Suprapubic skin (tissue), 4 donors: Measurements from ENCODE around the gene MFAP3. TPM values are rescaled to one million over a fixed set of nuclear protein-coding genes. Genes with fewer than 3 reads are reported as not detected.

Experiments used
- DNase-seq, 2 donors: peaks; one replicate each; pipeline ENCODE4 v3.0.0-alpha.2; 2019; ENCODE audit warnings: low spot score in 2 of 2
- H3K27ac ChIP-seq: fragments of 200-600 bp; sonication (generic); one replicate; pipeline ENCODE4 v1.5.1; 2019
- H3K27me3 ChIP-seq: fragments of 200-600 bp; sonication (generic); one replicate; pipeline ENCODE4 v1.5.1; 2019
- H3K36me3 ChIP-seq: fragments of 200-600 bp; sonication (generic); one replicate; pipeline ENCODE4 v1.5.1; 2019
- H3K4me1 ChIP-seq: fragments of 200-600 bp; sonication (generic); one replicate; pipeline ENCODE4 v1.5.1; 2019
- H3K4me3 ChIP-seq: fragments of 200-600 bp; sonication (generic); one replicate; pipeline ENCODE4 v1.5.1; 2019; ENCODE audit warnings: mild to moderate bottlenecking
- H3K9me3 ChIP-seq: fragments of 200-600 bp; sonication (generic); one replicate; pipeline ENCODE4 v1.5.1; 2019
- EP300 ChIP-seq: sonication (generic); formaldehyde crosslinking; IDR thresholded peaks from one replicate; pipeline ENCODE4 v1.6.1; 2017; ENCODE audit warnings: antibody characterized with exemption
- POLR2A ChIP-seq, 2 donors: fragments of 450-650 bp; IDR thresholded peaks; one replicate each; pipeline ENCODE4 v1.6.1; 2017; ENCODE audit warnings: antibody characterized with exemption in 2 of 2, mild to moderate bottlenecking in 2 of 2, moderate library complexity in 2 of 2
- POLR2AphosphoS5 ChIP-seq, 3 donors: sonication (generic); formaldehyde crosslinking; IDR thresholded peaks; one replicate each; pipeline ENCODE4 v1.6.1; 2017; ENCODE audit warnings: antibody characterized with exemption in 3 of 3
- WGBS: methylation state at CpG from one replicate; pipeline ENCODE4 v1.1.5; 2018; 5-methylcytosine and 5-hydroxymethylcytosine counted together
- total RNA-seq, 4 donors: library from RNA; depleted of rRNA; stranded (reverse); fragments of >200 nt; gene quantifications; one replicate each; pipeline ENCODE4 v1.1.0, GENCODE V29; 2016
- TF ChIP-seq, protein P1 (sequence below), 2 donors: fragments of 200-600 bp in 1 of 2; fragments of 450-650 bp in 1 of 2; sonication (generic) in 1 of 2; IDR thresholded peaks; one replicate each; pipeline ENCODE4 v1.5.1; 2016 to 2019; ENCODE audit warnings: antibody characterized with exemption in 2 of 2, mild to moderate bottlenecking in 1 of 2, moderate library complexity in 1 of 2

Gene MFAP3
- total RNA-seq, 4 donors from 2014 or later, result 32.9 to 48.4 (median 39.9) TPM

GRCh38 chr5:154039458-154039829, 677 bp downstream of the MFAP3 start:
- DNase-seq, result no peak
- no peaks in the 10 kb centered on the region for H3K27me3 ChIP-seq
- peak overlapping the region; percentile 56 for H3K4me3 ChIP-seq
- peaks cover 44% of the 10 kb centered on the region for H3K4me1 ChIP-seq
- WGBS, result 16% methylated on average over 1 of the region's 1 CpG
- TF ChIP-seq, protein P1, sequence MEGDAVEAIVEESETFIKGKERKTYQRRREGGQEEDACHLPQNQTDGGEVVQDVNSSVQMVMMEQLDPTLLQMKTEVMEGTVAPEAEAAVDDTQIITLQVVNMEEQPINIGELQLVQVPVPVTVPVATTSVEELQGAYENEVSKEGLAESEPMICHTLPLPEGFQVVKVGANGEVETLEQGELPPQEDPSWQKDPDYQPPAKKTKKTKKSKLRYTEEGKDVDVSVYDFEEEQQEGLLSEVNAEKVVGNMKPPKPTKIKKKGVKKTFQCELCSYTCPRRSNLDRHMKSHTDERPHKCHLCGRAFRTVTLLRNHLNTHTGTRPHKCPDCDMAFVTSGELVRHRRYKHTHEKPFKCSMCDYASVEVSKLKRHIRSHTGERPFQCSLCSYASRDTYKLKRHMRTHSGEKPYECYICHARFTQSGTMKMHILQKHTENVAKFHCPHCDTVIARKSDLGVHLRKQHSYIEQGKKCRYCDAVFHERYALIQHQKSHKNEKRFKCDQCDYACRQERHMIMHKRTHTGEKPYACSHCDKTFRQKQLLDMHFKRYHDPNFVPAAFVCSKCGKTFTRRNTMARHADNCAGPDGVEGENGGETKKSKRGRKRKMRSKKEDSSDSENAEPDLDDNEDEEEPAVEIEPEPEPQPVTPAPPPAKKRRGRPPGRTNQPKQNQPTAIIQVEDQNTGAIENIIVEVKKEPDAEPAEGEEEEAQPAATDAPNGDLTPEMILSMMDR (IDR thresholded peaks at IDR 0.05), result no peak
- no peak for TF ChIP-seq POLR2A (IDR thresholded peaks at IDR 0.05)
- no peak for TF ChIP-seq EP300
- no peak for TF ChIP-seq POLR2AphosphoS5 (IDR thresholded peaks at IDR 0.05)
- no peak overlapping the region for H3K27ac ChIP-seq
- no peaks in the 10 kb centered on the region for H3K9me3 ChIP-seq
- H3K36me3 ChIP-seq, result no peaks in the 10 kb centered on the region

DNA sequence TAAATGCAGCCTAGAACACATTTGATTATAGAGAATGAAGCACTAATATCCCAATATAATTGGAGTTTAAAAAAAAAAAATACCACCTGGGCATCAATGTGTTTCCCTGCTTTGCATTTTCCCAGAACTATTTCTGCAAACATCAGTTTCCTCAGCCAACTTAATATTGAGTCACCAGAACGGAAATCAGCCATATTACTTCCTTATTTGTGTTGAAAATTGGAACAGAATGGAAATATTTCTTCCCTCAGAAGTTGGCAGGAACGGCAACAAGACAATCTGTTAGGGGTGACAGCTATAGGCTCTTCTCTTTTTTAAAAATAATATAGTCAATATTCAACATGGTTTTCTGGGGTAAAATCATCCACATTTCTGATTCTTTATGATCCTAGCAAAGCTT, 4.0 kb downstream of the MFAP3 start:
- no peak for DNase-seq
- 10% methylated on average over 2 of the region's 2 CpGs for WGBS

GRCh38 chr5:154044099-154044498, 5.3 kb downstream of the MFAP3 start:
- no peaks in the 10 kb centered on the region for H3K36me3 ChIP-seq
- H3K9me3 ChIP-seq, result no peaks in the 10 kb centered on the region
- DNase-seq, result no peak
- no peak overlapping the region for H3K4me3 ChIP-seq
- H3K27me3 ChIP-seq, result no peaks in the 10 kb centered on the region
- TF ChIP-seq, protein P1 (IDR thresholded peaks at IDR 0.05), result no peak
- TF ChIP-seq POLR2AphosphoS5 (IDR thresholded peaks at IDR 0.05) (no peak), EP300 (no peak), POLR2A (IDR thresholded peaks at IDR 0.05) (no peak)
- WGBS, result 86% methylated on average over 3 of the region's 3 CpGs
- H3K4me1 ChIP-seq, result peaks cover 39% of the 10 kb centered on the region
- H3K27ac ChIP-seq, result no peak overlapping the region

More for the DNA sequence above, 4.0 kb downstream of the MFAP3 start:
- Histone ChIP-seq H3K4me3 (no peak overlapping the region), H3K9me3 (no peaks in the 10 kb centered on the region), H3K36me3 (no peaks in the 10 kb centered on the region), H3K27me3 (no peaks in the 10 kb centered on the region), H3K4me1 (peaks cover 42% of the 10 kb centered on the region), H3K27ac (no peak overlapping the region)
- TF ChIP-seq POLR2A (IDR thresholded peaks at IDR 0.05) (no peak), EP300 (no peak), POLR2AphosphoS5 (IDR thresholded peaks at IDR 0.05) (no peak)
- TF ChIP-seq, protein P1 (IDR thresholded peaks at IDR 0.05), result no peak

DNA sequence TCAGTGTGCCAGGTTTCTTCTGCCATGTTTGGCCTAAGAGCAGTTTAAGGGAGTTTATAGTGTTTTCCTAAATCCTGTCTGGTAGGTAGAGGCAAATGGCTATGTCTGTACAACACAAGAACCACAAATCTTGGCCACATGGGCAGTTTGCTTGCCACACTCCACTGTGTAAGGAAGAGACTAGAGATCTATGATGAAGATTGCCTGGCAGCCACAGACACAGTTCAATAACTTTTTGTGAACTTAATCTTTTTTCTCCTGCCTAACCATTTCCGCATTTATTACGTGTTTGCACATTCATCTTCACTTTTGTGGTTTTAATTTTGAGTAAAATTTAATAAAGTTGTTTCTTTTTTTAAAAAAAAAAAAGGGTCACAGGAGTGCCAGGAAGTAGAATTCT, 5.8 kb downstream of the MFAP3 start:
- 93% methylated on average over 2 of the region's 2 CpGs for WGBS
- Histone ChIP-seq H3K4me3 (no peak overlapping the region), H3K36me3 (no peaks in the 10 kb centered on the region), H3K27me3 (no peaks in the 10 kb centered on the region), H3K4me1 (peaks cover 35% of the 10 kb centered on the region), H3K9me3 (no peaks in the 10 kb centered on the region), H3K27ac (no peak overlapping the region)
- TF ChIP-seq POLR2A (IDR thresholded peaks at IDR 0.05) (no peak), POLR2AphosphoS5 (IDR thresholded peaks at IDR 0.05) (no peak), EP300 (no peak)
- TF ChIP-seq, protein P1 (IDR thresholded peaks at IDR 0.05), result no peak
- DNase-seq, result no peak

- Histone ChIP-seq H3K4me3 (no peak overlapping the region), H3K36me3 (no peaks in the 10 kb centered on the region), H3K27me3 (no peaks in the 10 kb centered on the region), H3K9me3 (no peaks in the 10 kb centered on the region), H3K4me1 (peaks cover 24% of the 10 kb centered on the region), H3K27ac (no peak overlapping the region)
- TF ChIP-seq, protein P1 (IDR thresholded peaks at IDR 0.05), result no peak
- TF ChIP-seq POLR2AphosphoS5 (IDR thresholded peaks at IDR 0.05), result no peak
- no peak for TF ChIP-seq EP300
- no peak for TF ChIP-seq POLR2A (IDR thresholded peaks at IDR 0.05)
- 79% methylated on average over 7 of the region's 7 CpGs for WGBS
- no peak for DNase-seq
These were observed 7.7 kb downstream of the MFAP3 start for GRCh38 chr5:154046486-154046885.
